Dermis blood vessel endothelial cell (primary cell): Measurements from ENCODE around the gene ZNF366. TPM values are rescaled to one million over a fixed set of nuclear protein-coding genes. Genes with fewer than 3 reads are reported as not detected.
A peak's percentile ranks its signal among the peaks of the same experiment; 100 is the strongest.

Experiments
- DNase-seq: peaks from one replicate; pipeline ENCODE4 v3.0.0; 2010
- total RNA-seq: library from RNA; depleted of rRNA; stranded (reverse); fragments of >200 nt; gene quantifications from 2 replicates; pipeline ENCODE4 v1.2.3, GENCODE V29; 2014

The ZNF366 gene
- total RNA-seq, 1 donor from 2014 or later = 17.0 TPM

GRCh38 chr5:72465066-72465465, 42.1 kb downstream of the ZNF366 start:
- DNase-seq = no peak

GRCh38 chr5:72464071-72464470, 43.1 kb downstream of the ZNF366 start:
- DNase-seq = peak; percentile 87

- peak; percentile 66 for DNase-seq
These were observed 43.7 kb downstream of the ZNF366 start for GRCh38 chr5:72463449-72464052.

DNA sequence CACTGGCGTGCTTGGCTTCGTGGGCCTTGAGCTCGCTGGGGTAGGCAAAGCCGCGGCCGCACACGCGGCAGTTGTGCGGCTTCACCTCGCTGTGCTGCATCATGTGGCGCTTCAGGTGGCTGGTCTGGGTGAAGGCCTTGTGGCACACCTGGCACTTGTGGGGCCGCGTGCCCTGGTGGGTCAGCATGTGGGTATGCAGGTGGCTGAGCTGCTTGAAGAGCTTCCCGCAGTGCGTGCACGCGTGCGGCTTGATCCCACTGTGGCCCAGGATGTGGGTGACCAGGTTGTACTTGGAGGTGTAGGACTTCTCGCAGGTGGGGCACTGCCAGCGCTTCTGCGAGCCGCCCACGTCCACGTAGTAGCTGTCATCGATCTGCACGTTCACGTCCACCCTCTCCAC, 46.8 kb downstream of the ZNF366 start:
- no peak for DNase-seq

- DNase-seq = no peak
These were observed 47.3 kb downstream of the ZNF366 start for GRCh38 chr5:72459913-72460312.

DNA sequence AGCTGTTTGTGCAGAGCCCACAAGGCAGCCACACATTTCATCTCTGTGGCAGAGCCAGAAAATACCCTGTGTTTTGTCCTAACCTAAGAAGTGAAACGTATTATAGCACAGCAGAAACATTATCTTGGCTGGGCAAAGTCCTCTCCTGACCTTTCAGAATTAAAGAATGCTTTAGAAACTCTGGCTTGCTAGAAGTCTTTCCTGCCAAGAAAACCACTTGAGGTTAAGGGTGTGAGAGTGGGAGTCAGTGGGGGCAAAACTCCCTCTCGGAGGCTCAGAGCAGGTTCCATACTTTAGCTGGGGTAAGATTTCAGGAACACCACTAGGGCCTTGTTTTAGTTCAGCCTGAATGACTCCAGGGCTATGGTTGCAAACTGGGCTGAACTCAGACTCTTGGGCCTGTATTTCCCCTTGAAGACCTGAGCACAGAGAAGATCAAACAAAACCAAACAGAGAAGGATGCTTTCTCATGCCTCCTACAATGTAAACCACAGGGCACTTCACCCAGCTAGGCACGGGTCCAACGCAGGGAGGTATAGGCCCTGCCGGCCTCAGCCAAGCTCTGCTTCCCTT, 48.0 kb downstream of the ZNF366 start:
- no peak for DNase-seq

GRCh38 chr5:72458407-72458806, 48.8 kb downstream of the ZNF366 start:
- DNase-seq = no peak

DNA sequence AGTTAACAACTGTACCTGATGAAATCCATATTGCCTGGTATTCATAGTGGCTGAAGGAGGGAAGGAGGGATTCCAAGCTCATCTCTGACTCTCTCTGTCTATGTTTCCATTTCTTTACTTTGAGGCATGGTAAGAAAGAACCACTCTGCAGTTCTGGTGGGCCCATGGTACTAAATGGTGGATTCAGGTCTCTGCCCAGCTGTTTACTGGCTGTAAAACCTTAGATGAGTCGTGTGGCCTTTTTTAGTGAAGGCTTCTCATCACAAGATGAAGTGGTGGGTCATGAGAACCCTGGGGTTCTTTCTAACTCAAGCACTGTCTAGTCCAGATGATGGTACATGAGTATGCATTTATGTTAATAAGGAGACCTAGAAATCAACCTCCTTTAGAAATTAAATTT, 49.7 kb downstream of the ZNF366 start:
- DNase-seq = no peak

DNA sequence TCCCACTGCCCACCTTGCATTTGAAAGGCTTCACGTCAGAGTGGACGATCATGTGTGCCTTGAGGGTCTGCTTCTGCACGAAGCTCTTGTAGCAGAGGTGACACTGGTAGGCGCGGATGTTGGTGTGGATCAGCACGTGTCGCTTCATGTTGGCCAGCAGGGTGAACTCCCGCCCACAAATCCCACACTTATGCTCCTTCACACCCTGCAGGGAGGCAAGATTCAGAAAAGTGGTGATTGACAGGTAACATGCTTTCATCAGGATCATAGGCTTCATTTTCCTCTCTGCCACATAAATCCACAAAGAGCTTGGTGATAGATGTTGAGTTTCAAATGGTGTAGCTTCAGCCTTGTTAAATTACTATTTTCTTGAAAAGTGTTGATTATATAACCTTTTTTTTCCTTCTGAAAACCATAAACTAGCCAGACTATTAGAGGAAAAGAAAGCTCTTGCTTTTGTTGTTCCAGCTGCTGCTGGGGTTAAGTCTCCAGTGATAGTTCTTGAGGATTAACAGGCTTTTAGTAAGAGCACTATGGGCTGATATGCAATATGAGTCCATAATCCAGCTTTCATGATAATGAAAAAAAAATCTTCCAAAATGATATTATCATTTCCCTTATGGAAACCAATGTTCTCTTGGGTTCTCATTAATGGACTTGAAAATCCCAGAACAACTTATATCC, 50.7 kb downstream of the ZNF366 start:
- DNase-seq = no peak

DNA sequence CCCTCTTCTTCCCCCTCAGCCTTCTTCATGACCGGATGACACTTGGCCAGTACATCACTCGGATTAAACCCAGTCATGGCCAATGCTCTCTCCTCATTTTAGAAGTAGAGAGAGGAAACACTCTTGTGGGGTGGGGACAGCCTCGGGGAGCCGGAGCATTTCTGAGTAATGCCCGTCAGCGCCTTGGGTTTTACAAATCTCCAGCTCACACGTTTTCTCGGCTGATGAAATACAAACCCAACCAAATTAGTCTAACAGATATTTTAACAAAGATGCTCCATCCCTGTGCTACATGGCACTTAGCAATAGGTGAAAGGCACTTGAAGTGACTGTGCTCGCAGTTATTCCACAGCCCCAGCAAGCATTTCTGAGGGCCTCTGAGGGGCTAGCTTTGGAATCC, 51.7 kb downstream of the ZNF366 start:
- DNase-seq = no peak

DNA sequence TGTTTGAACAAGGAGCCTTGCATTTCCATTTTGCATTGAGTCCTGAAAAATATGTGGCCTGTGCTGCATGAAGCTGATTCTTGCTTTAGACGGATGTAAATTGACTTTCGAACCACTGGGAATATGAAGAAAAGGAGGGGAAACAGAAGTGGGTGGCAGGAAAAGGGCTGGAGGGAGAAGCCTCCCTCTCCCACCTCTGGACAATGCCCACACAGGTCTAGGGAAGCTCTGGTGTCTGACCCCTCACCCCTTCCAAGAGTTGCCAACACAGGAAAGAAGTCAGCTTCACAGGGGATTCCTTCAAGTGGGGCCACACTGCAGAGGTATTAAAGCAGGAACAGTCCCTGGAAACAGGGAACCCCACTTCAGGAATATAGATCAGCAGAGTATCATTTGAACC, 52.2 kb downstream of the ZNF366 start:
- DNase-seq = peak; percentile 90

GRCh38 chr5:72453246-72453775, 53.9 kb downstream of the ZNF366 start:
- no peak for DNase-seq

DNA sequence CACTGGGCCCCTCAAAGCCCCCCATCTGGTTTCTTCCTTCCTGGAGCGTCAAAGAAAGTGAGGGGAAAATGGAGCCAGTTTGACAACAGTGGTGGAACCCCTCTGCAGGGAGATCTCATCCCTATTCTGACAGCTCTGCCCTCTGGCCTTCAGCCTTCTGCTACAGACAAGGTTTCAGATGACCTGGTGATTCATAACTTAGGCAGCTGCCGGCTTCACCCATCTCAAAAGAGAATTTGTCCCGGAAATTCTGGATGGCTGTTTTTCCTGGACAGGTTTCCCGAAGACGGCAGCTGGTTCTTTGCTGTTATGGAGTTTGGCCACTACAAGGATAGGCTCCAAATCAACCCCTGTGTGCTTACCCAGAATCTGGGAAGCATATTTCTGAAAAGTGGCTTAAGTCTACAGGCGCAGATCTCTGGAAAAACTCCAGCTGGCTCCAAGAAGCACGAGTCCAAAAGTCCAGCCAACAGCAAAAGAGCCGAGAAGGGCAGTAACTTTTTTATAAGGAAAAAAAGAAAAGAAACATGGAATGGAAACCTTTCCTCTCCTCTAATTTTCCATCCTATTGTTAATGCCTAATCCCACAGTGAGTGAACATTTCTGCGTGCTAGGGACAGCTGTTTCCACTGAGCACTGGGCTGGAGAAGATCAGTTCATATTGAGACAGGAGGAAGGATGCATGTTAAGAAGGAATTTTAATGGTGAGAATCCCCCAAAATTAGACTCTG, 54.5 kb downstream of the ZNF366 start:
- peak; percentile 99 for DNase-seq

DNA sequence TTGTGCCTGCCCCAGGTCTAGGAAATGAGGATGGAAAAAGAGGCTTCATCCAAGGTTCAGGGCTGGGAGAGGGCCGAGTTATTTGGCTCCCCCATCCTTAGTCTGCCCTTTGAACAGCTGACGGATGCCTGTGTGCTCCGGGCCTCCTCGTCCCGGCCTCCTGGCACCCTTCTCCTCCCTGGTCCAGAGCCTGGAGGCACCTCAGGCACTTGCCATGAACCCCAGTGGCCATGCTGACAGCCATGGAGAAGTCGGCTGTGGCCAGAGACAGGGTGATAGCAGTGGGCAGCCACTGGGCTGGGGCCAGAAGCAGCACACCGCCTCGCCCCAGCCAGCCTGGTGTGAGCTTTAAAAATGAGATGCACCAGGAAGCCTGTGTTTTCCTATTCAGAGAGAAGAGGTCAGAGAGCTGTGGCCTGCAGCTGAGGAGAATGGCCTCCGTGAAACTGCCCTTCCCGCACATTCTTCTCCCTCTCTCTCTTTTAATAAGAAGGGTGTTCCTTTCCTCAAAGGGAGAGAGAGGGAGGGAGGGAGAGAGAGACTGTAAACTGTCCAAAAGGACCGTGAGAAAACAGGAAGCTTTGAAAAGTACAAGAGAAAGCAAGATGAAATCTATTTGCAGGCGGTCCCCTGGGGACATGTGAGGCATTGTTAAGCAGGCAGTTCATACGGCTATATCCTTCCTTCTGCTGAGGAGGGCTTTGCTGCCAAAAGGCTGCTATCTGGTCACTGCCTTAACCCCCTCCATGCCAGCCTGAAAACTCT, 55.3 kb downstream of the ZNF366 start:
- DNase-seq = peak; percentile 97

DNA sequence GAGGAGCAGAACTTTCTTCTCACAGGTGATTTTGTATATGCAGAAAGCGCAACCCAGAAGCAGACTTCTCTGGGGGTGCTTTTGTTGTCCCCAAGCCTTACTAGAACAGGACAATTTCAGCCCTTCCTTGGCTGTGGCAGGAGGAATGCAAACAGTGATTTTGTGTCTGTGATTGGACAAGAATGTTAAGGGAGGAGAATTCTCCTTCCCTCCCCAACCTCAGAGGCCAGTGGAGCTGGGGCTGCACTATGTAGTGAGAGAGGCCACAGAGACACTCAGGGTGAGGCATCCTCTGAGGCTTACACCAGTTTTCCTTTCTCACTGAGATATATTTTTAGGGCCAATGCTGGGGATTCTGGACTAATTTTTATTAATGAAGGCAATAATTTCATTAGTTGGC, 58.8 kb downstream of the ZNF366 start:
- DNase-seq = no peak

GRCh38 chr5:72447751-72448150, 59.5 kb downstream of the ZNF366 start:
- no peak for DNase-seq

DNA sequence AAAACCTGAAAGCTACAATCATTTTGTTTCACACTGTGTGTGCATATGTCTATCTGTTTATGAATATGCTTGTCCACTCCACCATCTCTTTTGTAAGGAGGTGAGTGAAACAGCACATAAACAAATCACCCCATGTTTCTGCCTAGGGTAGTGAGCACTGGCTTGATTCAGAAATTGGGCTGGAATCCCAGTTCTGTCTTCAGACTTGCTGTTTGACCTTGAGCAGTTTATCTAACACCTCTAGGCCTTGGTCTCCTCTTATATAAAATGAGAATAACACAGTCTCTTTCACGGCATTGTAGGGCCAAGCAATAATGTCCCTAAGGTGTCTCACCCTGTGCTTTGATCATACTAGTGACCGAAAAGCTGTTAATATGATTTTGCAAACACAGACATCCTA, 61.2 kb downstream of the ZNF366 start:
- DNase-seq = no peak

GRCh38 chr5:72443883-72444282, 63.3 kb downstream of the ZNF366 start:
- DNase-seq = no peak

DNA sequence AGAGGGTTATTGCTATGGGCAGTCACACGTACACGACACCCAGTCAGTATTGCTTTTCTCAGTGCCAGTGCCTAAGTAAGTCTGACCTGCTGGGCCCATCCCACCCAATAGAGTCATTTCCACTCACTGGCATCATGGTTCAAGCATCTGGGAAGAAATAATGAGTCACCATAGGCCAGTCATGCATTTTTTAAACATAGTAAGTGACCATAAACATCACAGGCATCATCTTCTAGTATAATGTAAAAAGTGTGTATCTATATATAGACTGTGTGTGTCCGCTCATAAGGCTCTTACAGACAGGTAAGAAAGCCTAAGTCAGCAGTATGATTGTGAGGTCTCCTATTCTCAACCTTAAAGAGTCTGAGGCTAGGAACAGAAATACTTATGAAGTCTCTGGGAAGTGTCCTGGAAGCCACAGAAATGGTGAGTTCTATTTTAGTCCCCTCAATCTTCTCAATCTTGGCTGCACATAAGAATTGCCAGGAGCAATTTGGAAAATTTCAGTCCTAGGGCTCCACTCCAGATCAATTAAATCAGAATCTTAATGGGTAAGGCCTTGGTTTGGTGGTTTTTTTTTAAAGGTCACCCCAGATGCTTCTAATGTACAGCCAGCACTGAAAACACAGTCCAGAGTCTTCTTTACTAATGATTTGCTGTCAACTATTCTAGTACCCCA, 65.2 kb downstream of the ZNF366 start:
- DNase-seq = peak; percentile 88

GRCh38 chr5:72441094-72441723, 66.0 kb downstream of the ZNF366 start:
- DNase-seq = no peak

GRCh38 chr5:72440207-72440638, 67.0 kb downstream of the ZNF366 start:
- no peak for DNase-seq
